Measurements from ENCODE around the gene PCSK5. TPM values are rescaled to one million over a fixed set of nuclear protein-coding genes. Genes with fewer than 3 reads are reported as not detected.

The PCSK5 gene
- total RNA-seq, 6 experiments from 2014 or later: 1.4 to 5.8 (median 3.5) TPM

GRCh38 chr9:76396597-76396996 is 506.1 kb downstream of the PCSK5 start:
- TF ChIP-seq, protein P1, sequence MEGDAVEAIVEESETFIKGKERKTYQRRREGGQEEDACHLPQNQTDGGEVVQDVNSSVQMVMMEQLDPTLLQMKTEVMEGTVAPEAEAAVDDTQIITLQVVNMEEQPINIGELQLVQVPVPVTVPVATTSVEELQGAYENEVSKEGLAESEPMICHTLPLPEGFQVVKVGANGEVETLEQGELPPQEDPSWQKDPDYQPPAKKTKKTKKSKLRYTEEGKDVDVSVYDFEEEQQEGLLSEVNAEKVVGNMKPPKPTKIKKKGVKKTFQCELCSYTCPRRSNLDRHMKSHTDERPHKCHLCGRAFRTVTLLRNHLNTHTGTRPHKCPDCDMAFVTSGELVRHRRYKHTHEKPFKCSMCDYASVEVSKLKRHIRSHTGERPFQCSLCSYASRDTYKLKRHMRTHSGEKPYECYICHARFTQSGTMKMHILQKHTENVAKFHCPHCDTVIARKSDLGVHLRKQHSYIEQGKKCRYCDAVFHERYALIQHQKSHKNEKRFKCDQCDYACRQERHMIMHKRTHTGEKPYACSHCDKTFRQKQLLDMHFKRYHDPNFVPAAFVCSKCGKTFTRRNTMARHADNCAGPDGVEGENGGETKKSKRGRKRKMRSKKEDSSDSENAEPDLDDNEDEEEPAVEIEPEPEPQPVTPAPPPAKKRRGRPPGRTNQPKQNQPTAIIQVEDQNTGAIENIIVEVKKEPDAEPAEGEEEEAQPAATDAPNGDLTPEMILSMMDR (IDR thresholded peaks at IDR 0.05): no peak
- TF ChIP-seq POLR2A (IDR thresholded peaks at IDR 0.05): no peak
- intact Hi-C loops (cut with DNase I): no loop called here
- Histone ChIP-seq H3K27ac (no peak overlapping the region), H3K36me3 (no peaks in the 10 kb centered on the region), H3K27me3 (no peaks in the 10 kb centered on the region), H3K4me3 (no peak overlapping the region), H3K9me3 (no peaks in the 10 kb centered on the region), H3K4me1 (peaks cover 0 to 10% (median 3%) of the 10 kb centered on the region in 4 donors)
- ATAC-seq (no peak), DNase-seq (no peak)
- WGBS (ENCODE audit: insufficient coverage, low coverage, low lambda C conversion rate, missing lambda C conversion rate): 100% methylated on average over 1 of the region's 13 CpGs

DNA sequence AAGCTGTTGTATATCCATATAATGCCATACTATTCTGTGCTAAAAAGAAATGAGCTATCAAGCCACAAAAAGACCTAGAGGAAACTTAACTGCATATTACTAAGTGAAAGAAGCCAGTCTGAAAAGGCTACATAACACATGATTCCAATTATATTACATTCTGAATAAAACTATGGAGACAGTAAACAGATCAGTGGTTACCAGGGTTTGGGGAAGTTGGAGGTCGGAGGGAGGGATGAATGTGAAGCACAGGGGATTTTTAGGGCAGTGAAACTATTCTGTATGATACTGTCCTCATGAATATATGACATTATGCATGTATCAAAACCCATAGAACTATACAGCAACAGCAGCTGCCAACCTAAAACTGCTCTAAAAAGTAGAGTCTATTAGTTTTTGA is 509.4 kb downstream of the PCSK5 start:
- DNase-seq (no peak), ATAC-seq (no peak)
- Histone ChIP-seq H3K27ac (no peak overlapping the region), H3K27me3 (no peaks in the 10 kb centered on the region), H3K9me3 (no peaks in the 10 kb centered on the region), H3K36me3 (no peaks in the 10 kb centered on the region), H3K4me1 (peaks cover 0 to 18% (median 5%) of the 10 kb centered on the region in 4 donors), H3K4me3 (no peak overlapping the region)
- WGBS (ENCODE audit: insufficient coverage, low coverage, low lambda C conversion rate, missing lambda C conversion rate): 61% methylated on average over 1 of the region's 1 CpG
- intact Hi-C loops (cut with DNase I): no loop called here
- TF ChIP-seq, protein P1 (IDR thresholded peaks at IDR 0.05): no peak
- no peak for TF ChIP-seq POLR2A (IDR thresholded peaks at IDR 0.05)

GRCh38 chr9:76400534-76401096 is 510.1 kb downstream of the PCSK5 start:
- TF ChIP-seq, protein P1 (IDR thresholded peaks at IDR 0.05): no peak
- 30% methylated on average over 1 of the region's 1 CpG for WGBS (ENCODE audit: insufficient coverage, low coverage, low lambda C conversion rate, missing lambda C conversion rate)
- no peak overlapping the region for H3K4me3 ChIP-seq
- no peaks in the 10 kb centered on the region for H3K36me3 ChIP-seq
- no peaks in the 10 kb centered on the region for H3K9me3 ChIP-seq
- H3K4me1 ChIP-seq: peaks cover 0 to 13% (median 5%) of the 10 kb centered on the region in 4 donors
- no peak for DNase-seq
- no peak overlapping the region for H3K27ac ChIP-seq
- intact Hi-C loops (cut with DNase I): no loop called here
- H3K27me3 ChIP-seq: no peaks in the 10 kb centered on the region
- no peak for ATAC-seq

- TF ChIP-seq POLR2A (IDR thresholded peaks at IDR 0.05): no peak
- TF ChIP-seq, protein P1 (IDR thresholded peaks at IDR 0.05): no peak
- ATAC-seq: no peak
- Histone ChIP-seq H3K4me3 (no peak overlapping the region), H3K36me3 (no peaks in the 10 kb centered on the region), H3K27ac (no peak overlapping the region), H3K4me1 (peaks cover 0 to 12% (median 5%) of the 10 kb centered on the region in 4 donors), H3K9me3 (no peaks in the 10 kb centered on the region), H3K27me3 (no peaks in the 10 kb centered on the region)
- 90% methylated on average over 2 of the region's 2 CpGs for WGBS (ENCODE audit: insufficient coverage, low coverage, low lambda C conversion rate, missing lambda C conversion rate)
- DNase-seq: no peak
- intact Hi-C loops (cut with DNase I): no loop called here
Observed at GRCh38 chr9:76401176-76401575, 510.7 kb downstream of the PCSK5 start.

Data from right lobe of liver (tissue), 6 donors.